Mesendoderm (in vitro differentiated cells): ENCODE data around the gene CD300C.
"Not testable (repeated sequence)": the region's sequence is repeated elsewhere in the genome, so short reads cannot be mapped to it uniquely, and the experiment has no call there.

ENCODE experiments used
- DNase-seq: peaks from one replicate; pipeline ENCODE4 v3.0.0; 2013
- H2AK5ac ChIP-seq: 2 replicates; pipeline ENCODE4 v1.6.1; 2013; ENCODE audit warnings: low read length, inconsistent platforms
- H2BK120ac ChIP-seq: 2 replicates; pipeline ENCODE4 v1.6.1; 2013; ENCODE audit warnings: low read depth, mild to moderate bottlenecking, low read length, moderate library complexity, mixed read lengths
- H2BK15ac ChIP-seq: replicated peaks from 2 replicates; pipeline ENCODE4 v1.6.1; 2013; ENCODE audit warnings: low read depth, mild to moderate bottlenecking, moderate library complexity
- H2BK5ac ChIP-seq: 2 replicates; pipeline ENCODE4 v1.6.1; 2013; ENCODE audit warnings: low read length, inconsistent platforms
- H3K18ac ChIP-seq: 2 replicates; pipeline ENCODE4 v1.6.1; 2013; ENCODE audit warnings: mild to moderate bottlenecking, low read length, mixed read lengths
- H3K23ac ChIP-seq: one replicate; pipeline ENCODE4 v1.6.1; 2013; ENCODE audit warnings: low read length
- H3K27ac ChIP-seq: 2 replicates; pipeline ENCODE4 v1.5.1; 2013; ENCODE audit warnings: low read depth, mild to moderate bottlenecking, inconsistent platforms, low read length, moderate library complexity
- H3K27me3 ChIP-seq: 2 replicates; pipeline ENCODE4 v1.6.1; 2013; ENCODE audit warnings: low read length, control low read depth, mild to moderate bottlenecking, inconsistent platforms; ENCODE audit not compliant: insufficient read depth, poor library complexity
- H3K36me3 ChIP-seq: 2 replicates; pipeline ENCODE4 v1.6.1; 2013; ENCODE audit warnings: low read length, inconsistent platforms; ENCODE audit not compliant: control insufficient read depth, insufficient read depth
- H3K4ac ChIP-seq: one replicate; pipeline ENCODE4 v1.6.1; 2013; ENCODE audit warnings: low read depth, mild to moderate bottlenecking, low read length, moderate library complexity
- H3K4me1 ChIP-seq: 2 replicates; pipeline ENCODE4 v1.6.1; 2013; ENCODE audit warnings: low read depth, low read length, inconsistent platforms; ENCODE audit not compliant: control insufficient read depth
- H3K4me2 ChIP-seq: 2 replicates; pipeline ENCODE4 v1.6.1; 2013; ENCODE audit warnings: low read length
- H3K4me3 ChIP-seq: 2 replicates; pipeline ENCODE4 v1.5.1; 2013; ENCODE audit warnings: mild to moderate bottlenecking, low read length
- H3K56ac ChIP-seq: one replicate; pipeline ENCODE4 v1.6.1; 2013; ENCODE audit warnings: low read length
- H3K79me1 ChIP-seq: 2 replicates; pipeline ENCODE4 v1.6.1; 2013; ENCODE audit warnings: low read length, inconsistent platforms
- H3K79me2 ChIP-seq: 2 replicates; pipeline ENCODE4 v1.6.1; 2013; ENCODE audit warnings: mild to moderate bottlenecking, low read length; ENCODE audit not compliant: control insufficient read depth, insufficient read depth
- H3K9ac ChIP-seq: 2 replicates; pipeline ENCODE4 v1.6.1; 2013; ENCODE audit warnings: low read length, inconsistent platforms
- H4K5ac ChIP-seq: one replicate; pipeline ENCODE4 v1.6.1; 2013; ENCODE audit warnings: low read length
- H4K8ac ChIP-seq: one replicate; pipeline ENCODE4 v1.6.1; 2013; ENCODE audit warnings: low read depth, mild to moderate bottlenecking, control low read depth, low read length, moderate library complexity
- WGBS: extraction: QIAGEN DNeasy Blood & Tissue Kit; methylation state at CpG from one replicate; pipeline ENCODE4 v1.1.7; 2013; ENCODE audit warnings: low lambda C conversion rate, missing lambda C conversion rate; ENCODE audit not compliant: insufficient coverage; ENCODE audit errors: extremely low coverage; 5-methylcytosine and 5-hydroxymethylcytosine counted together

CD300C gene

GRCh38 chr17:74566132-74566753, 20.3 kb upstream of the CD300C start:
- no peak overlapping the region for H3K4me2 ChIP-seq
- no peak overlapping the region for H2BK15ac ChIP-seq
- no peak overlapping the region for H4K5ac ChIP-seq
- H3K4me1 ChIP-seq, result peaks cover 2% of the 10 kb centered on the region
- no CpG with 5 or more reads among the region's 9 CpGs for whole genome bisulfite sequencing
- no peak overlapping the region for H2BK120ac ChIP-seq
- no peak overlapping the region for H2BK5ac ChIP-seq
- H3K4me3 ChIP-seq, result no peak overlapping the region
- no peak overlapping the region for H3K18ac ChIP-seq
- no peaks in the 10 kb centered on the region for H3K27me3 ChIP-seq
- no peak overlapping the region for H3K27ac ChIP-seq
- no peak overlapping the region for H3K4ac ChIP-seq
- no peak overlapping the region for H3K9ac ChIP-seq
- H3K56ac ChIP-seq, result no peak overlapping the region
- H3K23ac ChIP-seq, result no peak overlapping the region
- H2AK5ac ChIP-seq, result no peak overlapping the region
- H3K36me3 ChIP-seq, result no peaks in the 10 kb centered on the region
- H3K79me1 ChIP-seq, result no peaks in the 10 kb centered on the region
- DNase-seq, result peak; percentile 70
- no peak overlapping the region for H4K8ac ChIP-seq
- H3K79me2 ChIP-seq, result no peaks in the 10 kb centered on the region

GRCh38 chr17:74565126-74565525, 19.2 kb upstream of the CD300C start:
- Histone ChIP-seq H3K4me1 (peaks cover 2% of the 10 kb centered on the region), H2BK120ac (no peak overlapping the region), H2AK5ac (no peak overlapping the region), H3K79me2 (no peaks in the 10 kb centered on the region), H3K36me3 (no peaks in the 10 kb centered on the region), H3K79me1 (no peaks in the 10 kb centered on the region), H3K23ac (no peak overlapping the region), H3K27me3 (no peaks in the 10 kb centered on the region), H4K8ac (no peak overlapping the region), H3K18ac (no peak overlapping the region), H4K5ac (no peak overlapping the region), H3K27ac (no peak overlapping the region), H3K4ac (no peak overlapping the region), H3K9ac (no peak overlapping the region), H3K56ac (no peak overlapping the region), H2BK15ac (no peak overlapping the region), H2BK5ac (no peak overlapping the region), H3K4me3 (no peak overlapping the region), H3K4me2 (no peak overlapping the region)
- WGBS, result no CpG with 5 or more reads among the region's 5 CpGs
- no peak for DNase-seq

- Histone ChIP-seq H2BK15ac (no peak overlapping the region), H2BK5ac (no peak overlapping the region)
Measured at GRCh38 chr17:74563358-74563757, 17.4 kb upstream of the CD300C start.

GRCh38 chr17:74561586-74561985, 15.7 kb upstream of the CD300C start:
- no peak overlapping the region for H3K27ac ChIP-seq
- H3K36me3 ChIP-seq, result no peaks in the 10 kb centered on the region
- H3K18ac ChIP-seq, result no peak overlapping the region
- H3K4me2 ChIP-seq, result no peak overlapping the region
- no peaks in the 10 kb centered on the region for H3K79me2 ChIP-seq
- H2BK120ac ChIP-seq, result no peak overlapping the region
- H3K27me3 ChIP-seq, result no peaks in the 10 kb centered on the region
- H3K56ac ChIP-seq, result no peak overlapping the region
- H4K8ac ChIP-seq, result no peak overlapping the region
- DNase-seq, result no peak
- H3K4me3 ChIP-seq, result no peak overlapping the region
- H2BK15ac ChIP-seq, result no peak overlapping the region
- no peak overlapping the region for H4K5ac ChIP-seq
- no peak overlapping the region for H2AK5ac ChIP-seq
- no CpG with 5 or more reads among the region's 3 CpGs for WGBS
- no peak overlapping the region for H3K4ac ChIP-seq
- H3K23ac ChIP-seq, result no peak overlapping the region
- no peaks in the 10 kb centered on the region for H3K79me1 ChIP-seq
- H2BK5ac ChIP-seq, result no peak overlapping the region
- H3K4me1 ChIP-seq, result peaks cover 2% of the 10 kb centered on the region
- H3K9ac ChIP-seq, result no peak overlapping the region

More at GRCh38 chr17:74563358-74563757, 17.4 kb upstream of the CD300C start:
- no peaks in the 10 kb centered on the region for H3K27me3 ChIP-seq
- H3K18ac ChIP-seq, result no peak overlapping the region
- H3K4me1 ChIP-seq, result peaks cover 2% of the 10 kb centered on the region
- H3K4me2 ChIP-seq, result no peak overlapping the region
- H3K4me3 ChIP-seq, result no peak overlapping the region
- no peak overlapping the region for H4K8ac ChIP-seq
- WGBS, result 100% methylated on average over 1 of the region's 1 CpG
- H3K23ac ChIP-seq, result no peak overlapping the region
- no peak for DNase-seq
- H3K27ac ChIP-seq, result no peak overlapping the region
- H3K4ac ChIP-seq, result no peak overlapping the region
- H2BK120ac ChIP-seq, result no peak overlapping the region
- H3K36me3 ChIP-seq, result no peaks in the 10 kb centered on the region
- no peak overlapping the region for H3K56ac ChIP-seq
- no peak overlapping the region for H4K5ac ChIP-seq
- H3K79me2 ChIP-seq, result no peaks in the 10 kb centered on the region
- H3K9ac ChIP-seq, result no peak overlapping the region
- no peaks in the 10 kb centered on the region for H3K79me1 ChIP-seq
- H2AK5ac ChIP-seq, result no peak overlapping the region

GRCh38 chr17:74558882-74559519, 13.1 kb upstream of the CD300C start:
- Histone ChIP-seq H3K4me2 (no peak overlapping the region), H4K5ac (no peak overlapping the region)

GRCh38 chr17:74558402-74558801, 12.5 kb upstream of the CD300C start:
- H2BK5ac ChIP-seq, H3K27me3 ChIP-seq, DNase-seq, H3K18ac ChIP-seq, H4K8ac ChIP-seq, H3K79me1 ChIP-seq, H3K4ac ChIP-seq, H3K9ac ChIP-seq, H3K36me3 ChIP-seq, H3K4me3 ChIP-seq, H2BK120ac ChIP-seq, H3K56ac ChIP-seq, H3K23ac ChIP-seq, H3K4me1 ChIP-seq, H3K79me2 ChIP-seq, H4K5ac ChIP-seq, H2BK15ac ChIP-seq, H3K4me2 ChIP-seq, H3K27ac ChIP-seq, H2AK5ac ChIP-seq: not testable (repeated sequence)
- WGBS, result no CpG with 5 or more reads among the region's 4 CpGs

More at GRCh38 chr17:74558882-74559519, 13.1 kb upstream of the CD300C start:
- Histone ChIP-seq H3K4ac (no peak overlapping the region), H2BK5ac (no peak overlapping the region), H3K4me3 (no peak overlapping the region), H2AK5ac (no peak overlapping the region), H3K27me3 (no peaks in the 10 kb centered on the region), H3K56ac (no peak overlapping the region), H2BK120ac (no peak overlapping the region), H3K4me1 (no peaks in the 10 kb centered on the region), H3K9ac (no peak overlapping the region), H4K8ac (no peak overlapping the region), H3K36me3 (no peaks in the 10 kb centered on the region), H2BK15ac (no peak overlapping the region), H3K23ac (no peak overlapping the region), H3K27ac (no peak overlapping the region), H3K79me2 (no peaks in the 10 kb centered on the region), H3K18ac (no peak overlapping the region), H3K79me1 (no peaks in the 10 kb centered on the region)
- no peak for DNase-seq
- no CpG with 5 or more reads among the region's 6 CpGs for WGBS
